Endothelial cell of umbilical vein (primary cell): ENCODE results near the gene TFF2. TPM values are rescaled to one million over a fixed set of nuclear protein-coding genes. Genes with fewer than 3 reads are reported as not detected.

Source experiments
- BruUV-seq: library from RNA; stranded (reverse); fragments of 400-500 nt; replicated peaks from 2 replicates; lab custom pipeline; 2021; lab: Mats Ljungman, UMichigan
- CTCF ChIA-PET: fragments of 300-600, 350-600 bp; sonication (Branson Sonifier 250); formaldehyde crosslinking; loops from one replicate; lab custom pipeline; 2021; ENCODE audit warnings: antibody characterized with exemption, inconsistent platforms; lab: Charles Lee
- POLR2A ChIA-PET: fragments of 300-600, 350-600 bp; sonication (Branson Sonifier 250); formaldehyde crosslinking; loops from one replicate; lab custom pipeline; 2021; ENCODE audit warnings: antibody characterized with exemption, inconsistent platforms; lab: Charles Lee
- DNase-seq: peaks from one replicate; pipeline ENCODE4 v3.0.0-alpha.2; 2011; ENCODE audit warnings: low read depth, low spot score
- FAIRE-seq: peaks from 2 replicates; lab custom pipeline; 2011; peaks lifted over from hg19 to GRCh38; lab: Jason Lieb, UNC
- H2AFZ ChIP-seq: 2 replicates; pipeline ENCODE4 v1.6.0; 2012; ENCODE audit warnings: low read depth, low read length, control low read depth, inconsistent platforms
- H3K27ac ChIP-seq: 2 replicates; pipeline ENCODE4 v1.5.1; 2011; ENCODE audit warnings: low read depth, mild to moderate bottlenecking, control low read depth, low read length, moderate library complexity; ENCODE audit not compliant: insufficient read depth
- H3K27me3 ChIP-seq, 2 experiments: 2 replicates each; pipeline versions ENCODE4 v1.6.0 to v1.6.1; 2011; ENCODE audit warnings: low read length in 2 of 2, mixed read lengths in 1 of 2; ENCODE audit not compliant: control insufficient read depth in 2 of 2, insufficient read depth in 2 of 2
- H3K36me3 ChIP-seq, 2 experiments: 2 replicates in 1 of 2; 3 replicates in 1 of 2; pipeline ENCODE4 v1.5.1; 2011; ENCODE audit warnings: low read length in 2 of 2, mild to moderate bottlenecking in 1 of 2, moderate library complexity in 1 of 2; ENCODE audit not compliant: control insufficient read depth in 2 of 2, insufficient read depth in 2 of 2; ENCODE audit errors: extremely low read depth in 1 of 2
- H3K4me1 ChIP-seq: 3 replicates; pipeline ENCODE4 v1.5.1; 2011; ENCODE audit warnings: mild to moderate bottlenecking, low read length; ENCODE audit not compliant: control insufficient read depth, insufficient read depth; ENCODE audit errors: extremely low read depth
- H3K4me2 ChIP-seq: 2 replicates; pipeline ENCODE4 v1.6.1; 2011; ENCODE audit warnings: low read length, control low read depth, mixed read lengths; ENCODE audit not compliant: insufficient read depth
- H3K4me3 ChIP-seq, 3 experiments: fragments of 200-600 bp in 1 of 3; sonication (generic), shearing (Covaris generic) in 1 of 3; replicated peaks in 1 of 3; 2 replicates each; pipeline ENCODE4 v1.5.1; 2011 to 2016; ENCODE audit warnings: control low read depth in 3 of 3, low read length in 3 of 3, mild to moderate bottlenecking in 2 of 3, inconsistent platforms in 1 of 3, low read depth in 1 of 3, moderate library complexity in 1 of 3; ENCODE audit not compliant: insufficient read depth in 1 of 3
- H3K79me2 ChIP-seq: 2 replicates; pipeline ENCODE4 v1.6.0; 2012; ENCODE audit warnings: low read length, inconsistent platforms; ENCODE audit not compliant: control insufficient read depth, insufficient read depth
- H3K9ac ChIP-seq: replicated peaks from 2 replicates; pipeline ENCODE3; 2011; ENCODE audit warnings: low read length, control low read depth; ENCODE audit not compliant: insufficient read depth; ENCODE audit errors: extremely low read depth
- H3K9me1 ChIP-seq: replicated peaks from 3 replicates; pipeline ENCODE4 v1.6.0; 2011; ENCODE audit warnings: mild to moderate bottlenecking, low read length; ENCODE audit not compliant: control insufficient read depth, insufficient read depth; ENCODE audit errors: extremely low read depth
- H3K9me3 ChIP-seq: replicated peaks from 2 replicates; pipeline ENCODE4 v1.5.1; 2012; ENCODE audit warnings: low read length, inconsistent platforms; ENCODE audit not compliant: control insufficient read depth, insufficient read depth
- H4K20me1 ChIP-seq: replicated peaks from 2 replicates; pipeline ENCODE3; 2011; ENCODE audit warnings: mild to moderate bottlenecking, low read length; ENCODE audit not compliant: control insufficient read depth, insufficient read depth; ENCODE audit errors: extremely low read depth
- CTCF ChIP-seq, 2 donors: IDR thresholded peaks; 1 replicate in 1 of 2; 2 replicates in 1 of 2; pipeline ENCODE4 v1.5.1; 2011; ENCODE audit warnings: low read length in 2 of 2, mild to moderate bottlenecking in 2 of 2, moderate library complexity in 2 of 2, control low read depth in 1 of 2, inconsistent platforms in 1 of 2, low read depth in 1 of 2; ENCODE audit not compliant: insufficient read depth in 1 of 2; ENCODE audit errors: extremely low read depth in 1 of 2
- EZH2 ChIP-seq: IDR thresholded peaks from 2 replicates; pipeline ENCODE4 v1.6.1; 2012; ENCODE audit warnings: borderline replicate concordance, low read depth, mild to moderate bottlenecking, moderate library complexity, low read length, inconsistent platforms; ENCODE audit not compliant: severe bottlenecking
- FOS ChIP-seq: IDR thresholded peaks from 2 replicates; pipeline ENCODE4 v1.6.1; 2011; ENCODE audit warnings: mild to moderate bottlenecking, low read length, moderate library complexity, borderline replicate concordance; ENCODE audit not compliant: insufficient read depth
- GATA2 ChIP-seq: IDR thresholded peaks from 2 replicates; pipeline ENCODE4 v1.7.0; 2011; ENCODE audit warnings: low read depth, mild to moderate bottlenecking, moderate library complexity, mixed read lengths, low read length; ENCODE audit not compliant: insufficient read length, insufficient read depth
- JUN ChIP-seq: IDR thresholded peaks from 2 replicates; pipeline ENCODE4 v1.6.1; 2011; ENCODE audit warnings: borderline replicate concordance, low read depth; ENCODE audit not compliant: insufficient read length, insufficient read depth
- MAX ChIP-seq: IDR thresholded peaks from 2 replicates; pipeline ENCODE4 v1.6.1; 2011; ENCODE audit not compliant: insufficient read depth, insufficient read length
- MYC ChIP-seq: IDR thresholded peaks from one replicate; pipeline ENCODE4 v1.6.1; 2011; ENCODE audit warnings: mild to moderate bottlenecking, low read depth, low read length
- POLR2A ChIP-seq: IDR thresholded peaks from 2 replicates; pipeline ENCODE4 v1.6.1; 2012; ENCODE audit warnings: low read depth, mild to moderate bottlenecking, control low read depth, low read length
- POLR2AphosphoS5 ChIP-seq: IDR thresholded peaks from 2 replicates; pipeline ENCODE4 v1.6.1; 2012; ENCODE audit warnings: low read depth, mild to moderate bottlenecking, control low read depth, low read length, moderate library complexity; ENCODE audit not compliant: insufficient read depth
- dilution Hi-C: fragments of 300-500 bp; cut with MboI; formaldehyde crosslinking; loops from one replicate; pipeline ENCODE4 v1.15.0; 2019; ENCODE audit warnings: low sequenced_read_pairs; ENCODE audit not compliant: extremely low pct_ligation_motif_present
- intact Hi-C: fragments of 100-400 bp; cut with micrococcal nuclease; formaldehyde crosslinking; loops from one replicate; pipeline ENCODE4 v1.10.0; 2022
- polyA plus RNA-seq, 4 experiments: library from polyadenylated mRNA; depleted of rRNA in 3 of 4; stranded (reverse) in 3 of 4; unstranded in 1 of 4; fragments of >200 nt; gene quantifications; 2 replicates each; pipeline versions ENCODE4 v1.2.1 to v1.2.3, GENCODE V29; 2011 to 2012; ENCODE audit warnings: missing spikeins in 1 of 4
- total RNA-seq: library from RNA; stranded (reverse); gene quantifications from 2 replicates; pipeline ENCODE4 v1.2.3, GENCODE V29; 2021

TFF2 gene
- total and polyA plus RNA-seq, 2 donors (not counting 3 experiments of a cell fraction or from before 2014, with no cell fraction given) = not detected

GRCh38 chr21:42387164-42387563 is 36.4 kb upstream of the TFF2 start:
- no peak overlapping the region for H3K4me3 ChIP-seq
- H3K9me1 ChIP-seq = no peaks in the 10 kb centered on the region
- FAIRE-seq = no peak
- H3K36me3 ChIP-seq = no peaks in the 10 kb centered on the region
- TF ChIP-seq FOS (no peak), POLR2A (no peak), MAX (no peak), GATA2 (no peak), MYC (no peak), POLR2AphosphoS5 (no peak), CTCF (IDR thresholded peaks at IDR 0.05; ENCODE audit: extremely low read depth in 1 of 2, insufficient read depth in 1 of 2, low read depth in 1 of 2, low read length in 2 of 2) (no peak), EZH2 (no peak), JUN (no peak)
- no peak overlapping the region for H3K9ac ChIP-seq
- no peaks in the 10 kb centered on the region for H4K20me1 ChIP-seq
- H3K9me3 ChIP-seq = no peaks in the 10 kb centered on the region
- no peak overlapping the region for H3K4me2 ChIP-seq
- no peaks in the 10 kb centered on the region for H3K4me1 ChIP-seq
- no peak for DNase-seq
- ChIA-PET CTCF (no interaction called here), POLR2A (no interaction called here)
- dilution Hi-C loops = no loop called here
- intact Hi-C loops = no loop called here
- no peaks in the 10 kb centered on the region for H3K79me2 ChIP-seq
- H3K27me3 ChIP-seq = peaks cover 2 to 19% of the 10 kb centered on the region in 2 experiments
- H3K27ac ChIP-seq = no peak overlapping the region
- H2AFZ ChIP-seq = no peak overlapping the region
- no TSS peak for BruUV-seq
